Muscle of leg (tissue), 11 donors: Measurements from ENCODE around the gene SCN10A. TPM values are rescaled to one million over a fixed set of nuclear protein-coding genes. Genes with fewer than 3 reads are reported as not detected.

ENCODE experiments used
- DNase-seq: peaks from one replicate; pipeline ENCODE4 v3.0.0; 2013
- H3K27ac ChIP-seq: one replicate; pipeline ENCODE4 v1.5.1; 2013; ENCODE audit warnings: mild to moderate bottlenecking, low read length, control low read depth
- H3K27me3 ChIP-seq: one replicate; pipeline ENCODE4 v1.6.1; 2013; ENCODE audit warnings: low read length; ENCODE audit not compliant: control insufficient read depth, insufficient read depth
- H3K36me3 ChIP-seq: one replicate; pipeline ENCODE4 v1.6.1; 2013; ENCODE audit warnings: low read length; ENCODE audit not compliant: control insufficient read depth, insufficient read depth
- H3K4me1 ChIP-seq: one replicate; pipeline ENCODE4 v1.6.1; 2013; ENCODE audit warnings: low read length; ENCODE audit not compliant: control insufficient read depth, insufficient read depth
- H3K4me3 ChIP-seq: one replicate; pipeline ENCODE4 v1.5.1; 2013; ENCODE audit warnings: low read length, control low read depth
- H3K9me3 ChIP-seq: replicated peaks from 2 replicates; pipeline ENCODE4 v1.6.1; 2013; ENCODE audit warnings: low read depth, low read length; ENCODE audit not compliant: control insufficient read depth
- WGBS: methylation state at CpG from one replicate; pipeline ENCODE4 v1.1.5; 2013; ENCODE audit warnings: missing lambda C conversion rate; ENCODE audit not compliant: insufficient coverage; 5-methylcytosine and 5-hydroxymethylcytosine counted together
- polyA plus RNA-seq, 8 donors: library from polyadenylated mRNA; unstranded; fragments of 120-200 nt; gene quantifications; one replicate each; pipeline versions ENCODE4 v1.2.1 to v1.2.3, GENCODE V29; 2013; ENCODE audit warnings: inconsistent platforms in 1 of 8, low replicate concordance in 1 of 8; ENCODE audit not compliant: insufficient read length in 8 of 8, insufficient read depth in 1 of 8
- total RNA-seq: library from RNA; stranded (reverse); fragments of 120-200 nt; gene quantifications from one replicate; pipeline ENCODE4 v1.2.4, GENCODE V29; 2013

Gene SCN10A
- total and polyA plus RNA-seq, 9 donors: not detected

DNA sequence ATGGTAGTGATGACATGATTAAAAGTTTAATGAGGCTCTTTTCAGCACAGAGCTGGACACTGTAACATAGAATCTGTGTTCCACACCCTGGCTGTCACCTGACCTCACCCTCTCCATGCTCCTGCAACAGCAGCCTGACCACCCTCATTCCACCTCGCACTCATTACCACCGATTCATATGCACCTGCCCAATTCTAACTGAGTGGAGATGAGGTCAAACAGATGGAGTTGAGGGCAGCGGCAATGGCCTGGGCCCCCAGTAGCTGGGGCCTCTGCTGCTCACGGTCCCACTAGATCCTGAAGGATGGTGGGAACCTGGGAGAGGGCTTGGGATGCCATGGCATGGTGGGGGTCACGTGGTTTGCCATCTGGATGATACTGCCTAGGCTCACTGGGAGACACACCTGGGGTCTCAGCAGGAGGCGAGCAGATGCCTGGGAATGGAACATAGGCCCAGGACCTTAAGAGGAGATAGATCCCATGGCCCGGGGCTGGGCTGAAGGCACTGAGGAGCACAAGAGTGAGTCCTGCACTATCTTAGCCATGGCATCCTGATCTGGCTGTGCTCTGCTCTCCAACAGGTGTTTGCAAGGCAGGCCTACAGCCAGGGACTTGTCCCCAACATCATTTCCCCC lies 167.9 kb downstream of the SCN10A start:
- H3K4me1 ChIP-seq: peaks cover 20% of the 10 kb centered on the region
- 88% methylated on average over 5 of the region's 7 CpGs for WGBS
- DNase-seq: no peak
- H3K27me3 ChIP-seq: peaks cover 47% of the 10 kb centered on the region
- H3K36me3 ChIP-seq: no peaks in the 10 kb centered on the region
- H3K9me3 ChIP-seq: no peaks in the 10 kb centered on the region
- no peak overlapping the region for H3K4me3 ChIP-seq
- H3K27ac ChIP-seq: no peak overlapping the region

DNA sequence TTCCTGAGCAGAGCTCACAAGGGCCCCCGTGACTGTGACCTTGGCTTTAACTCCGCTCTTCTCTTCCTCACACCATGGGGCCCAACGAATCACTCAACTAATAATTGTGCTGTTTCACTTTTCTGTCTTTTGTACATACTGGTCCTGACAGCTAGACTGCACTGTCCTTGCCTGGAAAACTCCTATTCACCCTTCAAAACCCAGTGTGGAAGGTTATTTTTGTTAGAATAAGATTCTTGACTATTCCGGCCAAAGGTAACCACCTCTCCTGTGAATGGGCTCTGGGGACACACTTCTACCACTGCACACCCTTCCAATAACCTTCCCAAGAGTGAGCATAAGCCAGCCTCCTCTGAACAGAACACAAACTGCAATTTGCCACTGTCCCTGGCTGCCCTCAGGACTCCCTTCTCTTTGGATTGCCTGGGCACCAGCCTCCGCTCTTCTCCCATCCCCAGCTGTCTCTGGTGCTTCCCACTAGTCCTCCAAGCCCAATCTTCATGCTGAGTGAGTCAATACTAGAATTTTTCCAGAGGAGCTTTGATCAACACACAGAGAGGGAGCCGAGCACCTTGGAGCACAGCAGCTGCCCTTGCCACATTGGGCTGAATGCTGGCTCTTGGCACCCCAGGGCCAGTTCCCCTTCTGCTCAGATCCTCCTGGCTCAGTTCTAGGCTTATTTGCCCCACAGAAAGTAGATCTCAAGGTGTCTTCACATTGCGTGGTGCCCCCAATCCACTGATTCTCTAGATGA lies 168.6 kb downstream of the SCN10A start:
- Histone ChIP-seq H3K4me3 (no peak overlapping the region), H3K9me3 (no peaks in the 10 kb centered on the region), H3K4me1 (peaks cover 20% of the 10 kb centered on the region), H3K36me3 (no peaks in the 10 kb centered on the region), H3K27me3 (peaks cover 47% of the 10 kb centered on the region), H3K27ac (no peak overlapping the region)
- no peak for DNase-seq
- WGBS: 73% methylated on average over 4 of the region's 7 CpGs

Other genes starting within 250 kb of the SCN10A start
- 1.9 TPM for gene SCN5A, start 166.5 kb downstream of the SCN10A start, total RNA-seq
- 1 to 10 TPM; 2.8 to 4.8 (median 4.3) TPM for gene SCN5A, start 166.5 kb downstream of the SCN10A start, polyA plus RNA-seq
- 2.0 TPM for gene SCN11A, start 235.7 kb upstream of the SCN10A start, total RNA-seq
- 1 to 10 TPM in 7 of 8 donors, under 1 TPM in 1; 0.91 to 2.9 (median 1.8) TPM for gene SCN11A, start 235.7 kb upstream of the SCN10A start, polyA plus RNA-seq
- 27.7 TPM for gene WDR48, start 235.8 kb upstream of the SCN10A start, total RNA-seq
- gene WDR48, start 235.8 kb upstream of the SCN10A start, polyA plus RNA-seq: 10 to 100 TPM; 29.3 to 39.4 (median 33.6) TPM